Mesenchymal stem cell (in vitro differentiated cells and primary cell): ENCODE results near the gene KRTAP29-1.
"Not testable (repeated sequence)": the region's sequence is repeated elsewhere in the genome, so short reads cannot be mapped to it uniquely, and the experiment has no call there.

ENCODE experiments used
- DNase-seq: peaks from one replicate; pipeline ENCODE4 v3.0.0-alpha.2; 2013
- H2AFZ ChIP-seq: one replicate; pipeline ENCODE4 v1.6.1; 2013; ENCODE audit warnings: low read depth, mild to moderate bottlenecking, control low read depth, inconsistent platforms, low read length, moderate library complexity
- H2AK5ac ChIP-seq: 2 replicates; pipeline ENCODE4 v1.6.1; 2013; ENCODE audit warnings: low read length, moderate library complexity, mild to moderate bottlenecking, inconsistent platforms; ENCODE audit not compliant: severe bottlenecking
- H2BK120ac ChIP-seq: one replicate; pipeline ENCODE4 v1.6.1; 2013; ENCODE audit warnings: low read depth, mild to moderate bottlenecking, inconsistent platforms, low read length, moderate library complexity
- H2BK12ac ChIP-seq, 2 experiments: one replicate each; pipeline ENCODE4 v1.6.1; 2013; ENCODE audit warnings: inconsistent platforms in 2 of 2, low read length in 2 of 2, mild to moderate bottlenecking in 2 of 2, moderate library complexity in 2 of 2, control low read depth in 1 of 2
- H2BK15ac ChIP-seq: one replicate; pipeline ENCODE4 v1.6.1; 2013; ENCODE audit warnings: mild to moderate bottlenecking, low read depth, inconsistent platforms; ENCODE audit not compliant: poor library complexity, severe bottlenecking
- H2BK5ac ChIP-seq: 2 replicates; pipeline ENCODE4 v1.6.1; 2013; ENCODE audit warnings: low read depth, mild to moderate bottlenecking, low read length, control low read depth, inconsistent platforms; ENCODE audit not compliant: poor library complexity, severe bottlenecking
- H3K14ac ChIP-seq, 2 experiments: one replicate each; pipeline ENCODE4 v1.6.1; 2013; ENCODE audit warnings: inconsistent platforms in 2 of 2, low read length in 2 of 2, control low read depth in 1 of 2, mild to moderate bottlenecking in 1 of 2, moderate library complexity in 1 of 2
- H3K18ac ChIP-seq, 2 experiments: one replicate each; pipeline ENCODE4 v1.6.1; 2013; ENCODE audit warnings: inconsistent platforms in 2 of 2, low read length in 2 of 2, control low read depth in 1 of 2, low read depth in 1 of 2, mild to moderate bottlenecking in 1 of 2
- H3K23ac ChIP-seq, 2 experiments: one replicate each; pipeline ENCODE4 v1.6.1; 2013; ENCODE audit warnings: inconsistent platforms in 2 of 2, low read length in 2 of 2, mild to moderate bottlenecking in 2 of 2, moderate library complexity in 2 of 2, control low read depth in 1 of 2
- H3K27ac ChIP-seq: 2 replicates; pipeline ENCODE4 v1.5.1; 2013; ENCODE audit warnings: mild to moderate bottlenecking, moderate library complexity, low read length, control low read depth, inconsistent platforms; ENCODE audit not compliant: poor library complexity, severe bottlenecking
- H3K27me3 ChIP-seq, 2 experiments: 2 replicates each; pipeline versions ENCODE4 v1.6.1 to v1.7.0; 2013; ENCODE audit warnings: low read length in 2 of 2, mild to moderate bottlenecking in 2 of 2, moderate library complexity in 2 of 2, control low read depth in 1 of 2, inconsistent platforms in 1 of 2; ENCODE audit not compliant: control insufficient read depth in 1 of 2, insufficient read depth in 1 of 2
- H3K36me3 ChIP-seq, 2 experiments: 2 replicates each; pipeline versions ENCODE4 v1.6.1 to v1.7.0; 2013; ENCODE audit warnings: low read length in 2 of 2, control low read depth in 1 of 2, inconsistent platforms in 1 of 2, low read depth in 1 of 2, mild to moderate bottlenecking in 1 of 2; ENCODE audit not compliant: insufficient read depth in 2 of 2, control insufficient read depth in 1 of 2
- H3K4ac ChIP-seq, 2 experiments: one replicate each; pipeline ENCODE4 v1.6.1; 2013; ENCODE audit warnings: inconsistent platforms in 2 of 2, low read length in 2 of 2, mild to moderate bottlenecking in 2 of 2, moderate library complexity in 2 of 2, control low read depth in 1 of 2, low read depth in 1 of 2
- H3K4me1 ChIP-seq: 2 replicates; pipeline ENCODE4 v1.6.1; 2013; ENCODE audit warnings: low read depth, low read length, control low read depth; ENCODE audit not compliant: control insufficient read depth, insufficient read depth
- H3K4me2 ChIP-seq: 2 replicates; pipeline ENCODE4 v1.6.1; 2013; ENCODE audit warnings: low read length, mild to moderate bottlenecking, inconsistent platforms; ENCODE audit not compliant: poor library complexity, severe bottlenecking
- H3K4me3 ChIP-seq, 2 experiments: 2 replicates each; pipeline versions ENCODE4 v1.5.1 to v1.7.0; 2013; ENCODE audit warnings: low read length in 2 of 2, mild to moderate bottlenecking in 2 of 2, control low read depth in 1 of 2, low read depth in 1 of 2; ENCODE audit not compliant: insufficient read depth in 1 of 2
- H3K79me1 ChIP-seq: replicated peaks from 2 replicates; pipeline ENCODE4 v1.6.1; 2013; ENCODE audit warnings: mild to moderate bottlenecking, control low read depth, low read length, inconsistent platforms; ENCODE audit not compliant: poor library complexity, severe bottlenecking
- H3K9ac ChIP-seq: 2 replicates; pipeline ENCODE4 v1.7.0; 2013; ENCODE audit warnings: mild to moderate bottlenecking, low read length, moderate library complexity
- H3K9me3 ChIP-seq: 2 replicates; pipeline ENCODE4 v1.7.0; 2013; ENCODE audit warnings: mild to moderate bottlenecking, low read length; ENCODE audit not compliant: control insufficient read depth
- H4K8ac ChIP-seq: one replicate; pipeline ENCODE4 v1.6.1; 2013; ENCODE audit warnings: inconsistent platforms, mild to moderate bottlenecking, low read length, moderate library complexity
- H4K91ac ChIP-seq: one replicate; pipeline ENCODE4 v1.6.1; 2013; ENCODE audit warnings: mild to moderate bottlenecking, low read length, inconsistent platforms
- WGBS: methylation state at CpG from one replicate; pipeline ENCODE4 v1.1.7; 2013; ENCODE audit warnings: mixed read lengths; 5-methylcytosine and 5-hydroxymethylcytosine counted together

KRTAP29-1 gene

DNA sequence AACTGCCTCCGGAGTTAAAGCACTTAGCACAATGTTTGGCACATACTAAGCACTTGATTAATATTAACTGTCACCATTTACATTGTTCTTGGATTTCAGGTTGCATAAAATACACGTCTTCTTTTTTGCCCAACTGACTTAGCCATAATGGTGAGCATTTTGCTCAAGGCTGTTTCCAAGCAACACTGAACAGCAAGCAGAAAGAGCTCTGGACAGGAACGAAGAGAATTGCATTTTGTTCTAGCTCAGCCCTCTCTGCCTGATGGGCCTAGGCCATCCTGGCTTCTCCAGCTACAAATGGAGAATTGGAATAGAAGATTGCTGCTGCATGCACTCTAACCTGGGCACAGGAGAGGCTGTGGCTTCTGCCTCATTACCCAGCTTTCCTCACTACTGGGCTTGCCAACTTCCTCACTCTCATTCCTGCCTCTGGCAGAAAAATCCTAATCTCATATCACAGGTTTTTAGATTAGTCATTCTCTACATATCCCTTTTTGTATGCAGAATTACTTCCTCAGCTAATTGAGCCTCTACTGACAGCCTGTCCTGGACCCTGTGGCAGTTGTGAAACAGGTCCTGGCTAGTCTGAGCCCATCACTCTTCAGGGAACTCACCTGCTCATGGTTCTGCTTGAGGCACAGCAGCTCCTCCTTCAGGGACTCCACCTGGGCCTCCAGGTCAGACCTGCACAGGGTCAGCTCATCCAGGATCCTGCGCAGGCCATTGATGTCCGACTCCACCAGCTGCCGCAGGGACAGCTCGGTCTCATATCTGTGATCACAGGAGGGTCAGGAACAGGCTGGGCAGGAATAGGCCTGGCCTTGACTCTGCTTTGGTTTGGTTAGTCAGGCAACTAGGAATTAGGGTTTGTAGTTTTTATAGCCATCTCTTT, 45.5 kb upstream of the KRTAP29-1 start:
- Histone ChIP-seq H3K18ac (no peak overlapping the region), H3K4me2 (no peak overlapping the region), H3K4ac (no peak overlapping the region), H3K4me3 (no peak overlapping the region), H3K27me3 (peaks cover 0 to 41% of the 10 kb centered on the region in 2 experiments), H2BK15ac (no peak overlapping the region), H2AK5ac (no peak overlapping the region), H3K4me1 (no peaks in the 10 kb centered on the region), H4K91ac (no peak overlapping the region), H2BK120ac (no peak overlapping the region), H2AFZ (no peak overlapping the region), H3K27ac (no peak overlapping the region), H3K9ac (no peak overlapping the region), H3K79me1 (no peaks in the 10 kb centered on the region), H2BK5ac (no peak overlapping the region), H3K9me3 (peaks cover 9% of the 10 kb centered on the region), H3K14ac (no peak overlapping the region), H4K8ac (no peak overlapping the region), H2BK12ac (no peak overlapping the region), H3K36me3 (no peaks in the 10 kb centered on the region), H3K23ac (no peak overlapping the region)
- DNase-seq = no peak
- 91% methylated on average over 7 of the region's 7 CpGs for WGBS

DNA sequence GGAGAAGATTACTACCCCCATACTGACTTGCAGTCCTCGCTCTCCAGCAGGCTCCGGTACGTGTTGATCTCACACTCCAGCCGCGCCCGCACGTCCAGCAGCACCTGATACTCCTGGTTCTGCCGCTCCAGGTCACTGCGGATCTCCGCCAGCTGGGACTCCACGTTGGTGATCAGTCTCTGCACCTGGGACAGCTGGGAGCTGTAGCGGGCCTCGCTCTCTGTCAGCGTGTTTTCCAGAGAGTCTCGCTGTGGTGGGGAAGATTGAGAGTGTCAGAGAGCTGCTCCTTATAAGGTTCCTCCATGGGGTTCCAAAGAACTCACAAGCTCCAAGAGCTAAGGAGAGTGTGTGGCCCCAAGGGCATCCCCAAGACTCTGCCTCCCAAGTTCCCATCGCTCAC, 43.8 kb upstream of the KRTAP29-1 start:
- Histone ChIP-seq H3K27me3 (peaks cover 0 to 26% of the 10 kb centered on the region in 2 experiments), H3K9me3 (peaks cover 26% of the 10 kb centered on the region)
- H3K4me3 ChIP-seq, H3K4me2 ChIP-seq, H4K8ac ChIP-seq, DNase-seq, H2BK5ac ChIP-seq, H3K27ac ChIP-seq, H2AK5ac ChIP-seq, H3K14ac ChIP-seq, H2BK15ac ChIP-seq, H2BK12ac ChIP-seq, H3K4me1 ChIP-seq, H3K18ac ChIP-seq, H3K23ac ChIP-seq, H3K79me1 ChIP-seq, H2BK120ac ChIP-seq, H3K9ac ChIP-seq, H4K91ac ChIP-seq, H2AFZ ChIP-seq, H3K4ac ChIP-seq, H3K36me3 ChIP-seq: not testable (repeated sequence)
- 93% methylated on average over 15 of the region's 16 CpGs for WGBS

DNA sequence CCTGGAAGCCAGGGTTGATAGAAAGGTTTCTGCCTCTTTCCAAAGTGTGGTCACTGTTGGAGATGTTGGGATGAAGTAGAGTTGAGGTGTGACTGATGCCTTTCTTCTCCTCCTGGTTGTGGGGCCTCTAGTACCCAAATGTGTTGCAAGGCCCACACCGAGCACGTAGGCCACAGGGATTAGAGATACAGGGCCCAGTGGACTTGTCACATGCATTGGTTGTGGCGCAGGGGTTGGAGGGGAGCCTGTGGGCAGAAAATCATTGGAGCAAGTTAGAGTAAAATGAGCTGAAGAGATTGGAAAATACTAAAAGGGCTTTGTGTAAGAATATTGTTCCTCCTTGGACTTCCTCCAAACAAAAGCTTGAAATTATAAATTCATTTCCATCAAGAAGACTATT, 43.3 kb upstream of the KRTAP29-1 start:
- Histone ChIP-seq H2BK120ac (no peak overlapping the region), H3K14ac (no peak overlapping the region), H3K9ac (no peak overlapping the region), H3K9me3 (peaks cover 26% of the 10 kb centered on the region), H4K91ac (no peak overlapping the region), H3K4me1 (no peaks in the 10 kb centered on the region), H3K79me1 (no peaks in the 10 kb centered on the region), H3K4me3 (no peak overlapping the region), H3K4me2 (no peak overlapping the region), H2AK5ac (no peak overlapping the region), H2BK12ac (no peak overlapping the region), H2BK5ac (no peak overlapping the region), H3K23ac (no peak overlapping the region), H4K8ac (no peak overlapping the region), H3K27ac (no peak overlapping the region), H2AFZ (no peak overlapping the region), H3K4ac (no peak overlapping the region), H3K18ac (no peak overlapping the region), H3K36me3 (no peaks in the 10 kb centered on the region), H2BK15ac (no peak overlapping the region), H3K27me3 (peaks cover 0 to 22% of the 10 kb centered on the region in 2 experiments)
- DNase-seq = no peak
- 86% methylated on average over 3 of the region's 3 CpGs for WGBS

DNA sequence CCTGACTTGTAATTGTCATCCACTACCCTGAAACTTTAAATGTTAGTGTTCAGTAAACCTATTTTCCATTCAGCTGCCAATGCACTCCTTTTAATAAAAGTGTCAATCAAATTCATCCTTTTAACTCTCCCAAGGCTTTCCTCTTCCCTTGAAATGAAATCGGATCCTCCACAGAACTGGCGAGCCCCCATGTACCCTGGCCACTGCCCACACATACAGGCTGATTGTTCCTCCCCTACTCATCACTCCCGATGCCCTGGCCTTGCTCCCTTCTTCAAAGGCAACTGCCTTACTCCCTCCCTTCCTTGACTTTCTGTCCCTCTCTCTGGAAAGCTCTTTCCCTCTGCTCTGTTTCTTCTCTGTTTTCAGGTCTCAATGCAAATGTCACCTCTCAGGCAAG, 40.4 kb upstream of the KRTAP29-1 start:
- Histone ChIP-seq H3K79me1 (no peaks in the 10 kb centered on the region), H3K4me1 (peaks cover 8% of the 10 kb centered on the region), H3K14ac (no peak overlapping the region), H2BK5ac (no peak overlapping the region), H2BK15ac (no peak overlapping the region), H3K27me3 (peaks cover 0 to 27% of the 10 kb centered on the region in 2 experiments), H3K23ac (no peak overlapping the region), H3K9me3 (peaks cover 28% of the 10 kb centered on the region), H3K27ac (no peak overlapping the region), H4K8ac (no peak overlapping the region), H3K9ac (no peak overlapping the region), H3K4me2 (no peak overlapping the region), H3K4ac (no peak overlapping the region), H3K36me3 (no peaks in the 10 kb centered on the region), H2AK5ac (no peak overlapping the region), H3K18ac (no peak overlapping the region), H4K91ac (no peak overlapping the region), H2BK120ac (no peak overlapping the region), H3K4me3 (no peak overlapping the region), H2BK12ac (no peak overlapping the region), H2AFZ (no peak overlapping the region)
- no peak for DNase-seq
- 59% methylated on average over 3 of the region's 3 CpGs for WGBS
